SK-N-SH treated with all-trans-retinoic acid at 6 μM for 48 hours (cell line): Measurements from ENCODE around the gene BIN1.

Experiments
- ARNTL ChIP-seq: fragments of 450-650 bp; formaldehyde crosslinking; IDR thresholded peaks from 2 replicates; pipeline ENCODE4 v1.5.0; 2020; ENCODE audit warnings: low read depth, mild to moderate bottlenecking, moderate library complexity, borderline replicate concordance
- ESRRG ChIP-seq: fragments of 250-450 bp; sonication (Bioruptor Pico); IDR thresholded peaks from 2 replicates; pipeline ENCODE4 v1.6.1; 2021; ENCODE audit warnings: mild to moderate bottlenecking
- GLIS3 ChIP-seq: fragments of 250-450 bp; sonication (Bioruptor Pico); IDR thresholded peaks from 2 replicates; pipeline ENCODE4 v1.5.0; 2020; ENCODE audit warnings: mild to moderate bottlenecking, moderate library complexity
- OSR1 ChIP-seq: fragments of 250-450 bp; sonication (Bioruptor Pico); IDR thresholded peaks from 2 replicates; pipeline ENCODE4 v1.8.0; 2022; ENCODE audit warnings: moderate library complexity, mild to moderate bottlenecking, inconsistent platforms
- PATZ1 ChIP-seq: fragments of 250-450 bp; sonication (Bioruptor Pico); IDR thresholded peaks from 2 replicates; pipeline ENCODE4 v1.8.0; 2020; ENCODE audit warnings: mild to moderate bottlenecking, moderate library complexity, borderline replicate concordance
- PPARA ChIP-seq: fragments of 250-450 bp; sonication (Bioruptor Pico); IDR thresholded peaks from 2 replicates; pipeline ENCODE4 v1.5.0; 2020; ENCODE audit warnings: mild to moderate bottlenecking, borderline replicate concordance
- TOX ChIP-seq: fragments of 250-450 bp; sonication (Bioruptor Pico); IDR thresholded peaks from 2 replicates; pipeline ENCODE4 v1.8.0; 2021; ENCODE audit warnings: mild to moderate bottlenecking, moderate library complexity, borderline replicate concordance
- ZFP3 ChIP-seq: fragments of 250-450 bp; sonication (Bioruptor Pico); IDR thresholded peaks from 2 replicates; pipeline ENCODE4 v1.5.0; 2020; ENCODE audit warnings: mild to moderate bottlenecking, moderate library complexity
- ZFP30 ChIP-seq: fragments of 450-650 bp; formaldehyde crosslinking; IDR thresholded peaks from 2 replicates; pipeline ENCODE4 v1.5.0; 2022; ENCODE audit warnings: mild to moderate bottlenecking, moderate library complexity
- ZNF70 ChIP-seq: fragments of 450-650 bp; formaldehyde crosslinking; IDR thresholded peaks from 2 replicates; pipeline ENCODE4 v1.5.0; 2020; ENCODE audit warnings: mild to moderate bottlenecking, moderate library complexity
- ZNF8 ChIP-seq: fragments of 450-650 bp; formaldehyde crosslinking; IDR thresholded peaks from 2 replicates; pipeline ENCODE4 v1.5.0; 2020; ENCODE audit warnings: mild to moderate bottlenecking, moderate library complexity
- TF ChIP-seq, protein P1 (sequence below): fragments of 250-450 bp; sonication (Bioruptor Pico); IDR thresholded peaks from 2 replicates; pipeline ENCODE4 v1.8.0; 2021; ENCODE audit warnings: low read depth, mild to moderate bottlenecking, moderate library complexity, borderline replicate concordance

DNA sequence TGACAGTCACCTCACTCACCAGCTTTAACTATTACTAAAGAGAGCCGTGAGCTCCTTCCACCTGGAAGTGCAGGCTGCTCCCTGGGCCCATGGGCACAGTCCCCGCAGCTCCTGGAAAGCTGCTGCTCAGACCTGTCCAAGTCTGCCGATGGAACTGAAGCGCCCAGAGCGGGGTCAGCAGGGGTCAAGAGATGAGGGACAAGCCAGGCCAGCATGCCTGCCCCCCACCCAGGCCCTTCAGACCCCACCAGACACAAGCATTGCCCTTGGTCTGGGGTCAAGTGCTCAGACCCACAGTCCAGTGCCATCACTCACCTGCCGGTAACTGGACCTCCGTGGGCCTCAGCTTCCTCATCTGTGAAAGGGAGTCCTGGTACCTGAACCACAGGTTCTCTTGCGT lies 59.9 kb downstream of the BIN1 start:
- TF ChIP-seq PATZ1 (no peak), ESRRG (CRISPR knock-in tag) (no peak), OSR1 (no peak), ARNTL (CRISPR knock-in tag) (no peak), TOX (CRISPR knock-in tag) (no peak), ZNF8 (CRISPR knock-in tag) (no peak), ZFP3 (no peak), PPARA (CRISPR knock-in tag) (no peak), GLIS3 (CRISPR knock-in tag) (no peak), ZFP30 (no peak), ZNF70 (CRISPR knock-in tag) (no peak)
- TF ChIP-seq, protein P1, sequence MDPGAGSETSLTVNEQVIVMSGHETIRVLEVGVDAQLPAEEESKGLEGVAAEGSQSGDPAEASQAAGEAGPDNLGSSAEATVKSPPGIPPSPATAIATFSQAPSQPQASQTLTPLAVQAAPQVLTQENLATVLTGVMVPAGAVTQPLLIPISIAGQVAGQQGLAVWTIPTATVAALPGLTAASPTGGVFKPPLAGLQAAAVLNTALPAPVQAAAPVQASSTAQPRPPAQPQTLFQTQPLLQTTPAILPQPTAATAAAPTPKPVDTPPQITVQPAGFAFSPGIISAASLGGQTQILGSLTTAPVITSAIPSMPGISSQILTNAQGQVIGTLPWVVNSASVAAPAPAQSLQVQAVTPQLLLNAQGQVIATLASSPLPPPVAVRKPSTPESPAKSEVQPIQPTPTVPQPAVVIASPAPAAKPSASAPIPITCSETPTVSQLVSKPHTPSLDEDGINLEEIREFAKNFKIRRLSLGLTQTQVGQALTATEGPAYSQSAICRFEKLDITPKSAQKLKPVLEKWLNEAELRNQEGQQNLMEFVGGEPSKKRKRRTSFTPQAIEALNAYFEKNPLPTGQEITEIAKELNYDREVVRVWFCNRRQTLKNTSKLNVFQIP, result no peak
